ENCODE measurements around the gene FREM1.
"Not testable (repeated sequence)": the region's sequence is repeated elsewhere in the genome, so short reads cannot be mapped to it uniquely, and the experiment has no call there.

Gene FREM1, protein sequence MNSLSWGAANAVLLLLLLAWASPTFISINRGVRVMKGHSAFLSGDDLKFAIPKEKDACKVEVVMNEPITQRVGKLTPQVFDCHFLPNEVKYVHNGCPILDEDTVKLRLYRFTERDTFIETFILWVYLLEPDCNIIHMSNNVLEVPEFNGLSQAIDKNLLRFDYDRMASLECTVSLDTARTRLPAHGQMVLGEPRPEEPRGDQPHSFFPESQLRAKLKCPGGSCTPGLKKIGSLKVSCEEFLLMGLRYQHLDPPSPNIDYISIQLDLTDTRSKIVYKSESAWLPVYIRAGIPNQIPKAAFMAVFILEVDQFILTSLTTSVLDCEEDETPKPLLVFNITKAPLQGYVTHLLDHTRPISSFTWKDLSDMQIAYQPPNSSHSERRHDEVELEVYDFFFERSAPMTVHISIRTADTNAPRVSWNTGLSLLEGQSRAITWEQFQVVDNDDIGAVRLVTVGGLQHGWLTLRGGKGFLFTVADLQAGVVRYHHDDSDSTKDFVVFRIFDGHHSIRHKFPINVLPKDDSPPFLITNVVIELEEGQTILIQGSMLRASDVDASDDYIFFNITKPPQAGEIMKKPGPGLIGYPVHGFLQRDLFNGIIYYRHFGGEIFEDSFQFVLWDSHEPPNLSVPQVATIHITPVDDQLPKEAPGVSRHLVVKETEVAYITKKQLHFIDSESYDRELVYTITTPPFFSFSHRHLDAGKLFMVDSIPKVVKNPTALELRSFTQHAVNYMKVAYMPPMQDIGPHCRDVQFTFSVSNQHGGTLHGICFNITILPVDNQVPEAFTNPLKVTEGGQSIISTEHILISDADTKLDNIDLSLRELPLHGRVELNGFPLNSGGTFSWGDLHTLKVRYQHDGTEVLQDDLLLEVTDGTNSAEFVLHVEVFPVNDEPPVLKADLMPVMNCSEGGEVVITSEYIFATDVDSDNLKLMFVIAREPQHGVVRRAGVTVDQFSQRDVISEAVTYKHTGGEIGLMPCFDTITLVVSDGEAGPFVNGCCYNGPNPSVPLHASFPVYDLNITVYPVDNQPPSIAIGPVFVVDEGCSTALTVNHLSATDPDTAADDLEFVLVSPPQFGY (N-terminal part only)

GRCh38 chr9:14909961-14910805 lies at the start of gene FREM1:
Gene FREM1, minus strand, starts transcription at chr9:14910428. Its CDS starts 41,451 bp downstream, at chr9:14868977.
- peak; percentile 92 for DNase-seq

- DNase-seq, result no peak
Observed at GRCh38 chr9:14958989-14959388, 48.8 kb upstream of the FREM1 start.

- DNase-seq, result no peak
Observed at GRCh38 chr9:14957109-14957508, 46.9 kb upstream of the FREM1 start.

GRCh38 chr9:14956208-14956607 lies 46.0 kb upstream of the FREM1 start:
- no peak for DNase-seq

DNA sequence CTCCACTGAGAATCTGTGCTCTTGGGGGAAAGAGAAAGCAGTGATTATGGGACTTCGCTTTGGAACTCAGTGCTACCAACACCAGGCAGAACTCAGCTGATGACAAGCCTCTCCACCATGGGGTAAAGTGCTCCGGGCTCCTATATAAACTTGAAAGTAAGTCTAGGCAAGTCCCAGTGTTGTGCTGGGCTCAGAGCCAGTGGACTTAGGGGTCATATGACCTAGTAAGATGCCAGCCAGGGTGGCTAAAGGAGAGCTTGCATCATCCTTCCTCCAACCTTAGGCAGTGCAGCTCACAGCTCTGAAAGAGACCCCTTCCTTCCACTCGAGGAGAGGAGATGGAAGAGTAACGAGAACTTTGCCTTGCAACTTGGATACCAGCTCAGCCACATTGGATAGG lies 35.1 kb upstream of the FREM1 start:
- no peak for DNase-seq

GRCh38 chr9:14941501-14942405 lies 31.5 kb upstream of the FREM1 start:
- DNase-seq, result no peak

- DNase-seq, result no peak
Observed at GRCh38 chr9:14939378-14939777, 29.1 kb upstream of the FREM1 start.

DNA sequence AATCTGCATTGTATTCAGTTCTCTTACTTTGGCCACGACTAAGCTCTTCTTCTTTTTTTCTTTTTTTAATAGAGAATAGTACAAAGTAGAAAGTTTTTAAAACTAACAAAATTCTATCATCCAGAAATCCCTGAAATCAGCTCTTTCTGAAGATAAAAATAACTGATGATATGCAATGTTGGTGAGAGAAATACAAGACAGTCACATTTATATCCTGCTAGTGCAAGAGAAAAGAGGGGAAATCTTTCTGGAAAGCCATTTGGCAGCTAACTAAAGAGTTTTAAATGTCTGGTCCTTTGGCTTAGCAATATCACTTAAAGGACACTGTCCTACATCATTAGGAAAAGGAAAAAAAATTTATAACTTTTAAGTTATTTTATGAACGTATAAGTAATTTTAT lies 27.0 kb upstream of the FREM1 start:
- no peak for DNase-seq

GRCh38 chr9:14936491-14936890 lies 26.3 kb upstream of the FREM1 start:
- no peak for DNase-seq

- DNase-seq, result no peak
Observed at GRCh38 chr9:14935964-14936363, 25.7 kb upstream of the FREM1 start.

- peak; percentile 6 for DNase-seq
Observed at GRCh38 chr9:14935106-14935751, 25.0 kb upstream of the FREM1 start.

DNA sequence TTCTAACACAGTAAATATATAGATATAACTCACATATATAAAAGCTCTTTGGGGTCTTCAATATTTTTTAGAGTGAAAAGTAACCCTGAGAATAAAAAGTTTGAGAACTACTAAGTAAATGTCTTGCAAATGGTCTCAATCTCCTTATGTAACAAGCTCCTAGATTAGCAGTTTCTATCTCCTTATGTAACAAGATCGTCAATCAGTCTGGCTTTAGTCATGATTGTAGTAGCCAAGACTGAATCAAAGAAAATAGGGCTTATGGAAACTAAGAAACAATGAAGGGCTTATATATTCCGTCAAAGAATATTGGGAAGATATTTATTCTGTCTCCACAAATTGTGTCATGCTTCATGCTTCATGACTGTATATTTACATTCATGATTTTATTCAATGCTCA lies 22.4 kb upstream of the FREM1 start:
- DNase-seq, result no peak

GRCh38 chr9:14932231-14932630 lies 22.0 kb upstream of the FREM1 start:
- DNase-seq, result no peak

DNA sequence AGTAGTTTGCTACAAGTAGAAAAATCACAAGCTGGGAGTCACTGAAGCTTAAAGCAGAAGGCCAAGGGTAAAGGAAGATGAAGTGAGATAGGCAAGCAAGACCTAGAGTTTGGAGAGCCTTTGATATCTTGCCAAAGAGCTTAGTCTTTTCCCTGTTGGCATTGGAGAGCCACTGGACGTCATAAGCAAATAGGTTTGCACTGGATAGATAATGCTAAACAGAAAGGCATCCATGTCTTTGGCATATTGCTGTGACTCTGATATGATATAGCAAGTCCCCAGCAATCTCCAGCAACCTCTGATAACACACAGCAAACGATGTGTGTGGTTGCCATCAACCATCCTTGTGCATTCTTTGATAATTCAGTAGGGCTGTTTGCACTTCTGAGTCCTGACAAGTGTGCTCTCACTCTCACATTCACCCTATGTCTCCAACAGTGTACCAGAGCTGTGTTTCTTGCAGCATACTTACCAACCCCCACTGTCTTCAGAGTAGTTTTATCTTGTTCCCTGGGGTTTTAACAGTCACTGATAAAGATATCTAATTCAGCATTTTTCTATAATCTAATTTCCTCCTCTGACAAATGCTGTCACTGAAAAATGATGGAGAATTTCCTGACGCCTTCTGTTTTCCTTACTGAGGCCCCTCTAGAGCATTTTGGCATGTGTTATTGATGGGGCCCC lies 16.9 kb upstream of the FREM1 start:
- DNase-seq, result no peak

DNA sequence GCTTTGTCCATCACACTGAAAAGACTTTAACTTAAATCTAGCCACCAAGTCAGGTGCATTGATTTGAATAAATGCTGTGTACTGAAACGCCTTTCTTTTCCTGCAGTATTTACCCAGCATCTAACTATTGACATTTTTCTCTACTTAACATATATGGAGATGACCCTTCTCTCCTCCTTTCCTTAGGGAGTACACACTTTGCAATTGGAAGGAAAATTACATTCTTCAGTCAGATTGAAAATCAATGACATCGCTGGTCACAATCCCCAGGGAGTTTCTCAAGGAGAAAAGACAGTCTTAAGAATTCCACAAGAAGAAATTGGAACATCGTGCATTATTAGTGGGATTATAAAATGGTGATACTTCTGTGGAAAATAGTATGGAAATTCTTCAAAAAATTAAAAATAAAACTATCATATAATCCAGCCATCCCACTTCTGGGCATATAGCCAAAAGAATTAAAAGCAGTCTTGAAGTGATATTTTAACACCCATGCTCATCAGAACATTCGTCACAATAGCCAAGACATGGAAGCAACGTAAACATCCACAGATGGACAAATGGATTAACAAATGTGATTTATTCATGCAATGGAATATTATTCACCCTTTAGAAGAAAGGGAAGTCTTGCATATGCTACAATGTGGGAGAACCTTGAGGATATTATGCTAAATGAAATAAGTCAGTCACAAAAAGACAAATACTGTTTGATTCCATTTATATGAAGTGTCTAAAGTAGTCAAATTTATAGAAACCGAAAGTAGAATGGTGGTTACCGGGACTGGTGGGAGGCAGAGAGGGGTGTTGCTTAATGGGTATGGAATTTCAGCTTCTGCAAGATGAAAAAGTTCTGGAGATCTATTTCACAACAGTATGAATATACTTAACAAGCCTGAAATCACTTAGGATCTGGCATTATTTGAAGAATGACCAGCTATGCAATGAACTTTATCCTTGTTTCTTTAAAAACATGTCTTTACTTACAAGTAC lies 14.3 kb upstream of the FREM1 start:
- no peak for DNase-seq

- DNase-seq, result no peak
Observed at GRCh38 chr9:14923701-14924100, 13.5 kb upstream of the FREM1 start.

- DNase-seq, result not testable (repeated sequence)
Observed at GRCh38 chr9:14920805-14921204, 10.6 kb upstream of the FREM1 start.

- DNase-seq, result no peak
Observed at GRCh38 chr9:14913366-14913765, 3.1 kb upstream of the FREM1 start.

DNA sequence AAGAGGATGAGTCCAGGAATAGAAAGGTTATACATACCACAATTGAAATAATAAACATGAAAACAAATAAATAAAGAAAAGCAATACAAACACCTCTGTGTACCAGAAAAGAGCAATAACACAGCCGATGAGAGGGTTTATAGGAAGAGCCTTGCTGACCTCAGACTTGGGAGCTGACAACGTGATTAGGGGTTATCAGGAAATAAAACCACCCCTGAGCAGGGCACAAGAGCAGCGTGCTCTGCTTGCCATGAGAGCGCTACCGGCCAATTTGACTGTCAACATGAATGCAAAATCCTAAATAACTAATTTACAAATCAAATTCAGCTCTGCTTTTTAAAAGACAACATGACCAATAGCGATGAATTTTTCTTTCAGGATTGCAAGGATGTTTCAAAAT lies 2.6 kb upstream of the FREM1 start:
- no peak for DNase-seq
